Body of pancreas (tissue), 4 donors: ENCODE measurements around the gene CCDC149. TPM values are rescaled to one million over a fixed set of nuclear protein-coding genes. Genes with fewer than 3 reads are reported as not detected.

ENCODE experiments used
- ATAC-seq: fragments of 150-250 bp; one replicate; pipeline ENCODE4 v1.9.1; 2016
- DNase-seq, 4 donors: peaks; one replicate each; pipeline ENCODE4 v3.0.0-alpha.2; 2019
- H3K27ac ChIP-seq, 4 donors: fragments of 200-600 bp; sonication (generic); 1 replicate in 3 of 4; 2 replicates in 1 of 4; pipeline versions ENCODE4 v1.5.1 to v1.6.1; 2016 to 2019; ENCODE audit warnings: mild to moderate bottlenecking in 1 of 4, mixed read lengths in 1 of 4, moderate library complexity in 1 of 4
- H3K27me3 ChIP-seq, 2 donors: fragments of 200-600 bp; sonication (generic); one replicate each; pipeline ENCODE4 v1.6.0; 2016; ENCODE audit warnings: mild to moderate bottlenecking in 1 of 2
- H3K36me3 ChIP-seq, 2 donors: fragments of 200-600 bp; sonication (generic); replicated peaks in 1 of 2; 2 replicates each; pipeline ENCODE4 v1.5.1; 2016; ENCODE audit warnings: low read depth in 2 of 2; ENCODE audit not compliant: insufficient read depth in 1 of 2
- H3K4me1 ChIP-seq: fragments of 200-600 bp; sonication (generic); one replicate; pipeline ENCODE4 v1.6.0; 2016
- H3K4me3 ChIP-seq, 2 donors: fragments of 200-600 bp; sonication (generic); 1 replicate in 1 of 2; 2 replicates in 1 of 2; pipeline ENCODE4 v1.5.1; 2016 to 2019
- H3K9me3 ChIP-seq, 3 donors: fragments of 200-600 bp; sonication (generic); 1 replicate in 2 of 3; 2 replicates in 1 of 3; pipeline ENCODE4 v1.5.1; 2016
- CTCF ChIP-seq, 7 experiments: fragments of 450-650 bp in 4 of 7; fragments of 200-600 bp in 3 of 7; sonication (generic) in 3 of 7; IDR thresholded peaks; one replicate each; pipeline ENCODE4 v1.5.1; 2016 to 2019; ENCODE audit warnings: antibody characterized with exemption in 7 of 7
- POLR2A ChIP-seq, 3 donors: fragments of 450-650 bp; IDR thresholded peaks; one replicate each; pipeline ENCODE4 v1.6.1; 2016; ENCODE audit warnings: antibody characterized with exemption in 3 of 3, mild to moderate bottlenecking in 2 of 3
- WGBS, 2 donors: methylation state at CpG; one replicate each; pipeline ENCODE4 v1.1.5; 2017; 5-methylcytosine and 5-hydroxymethylcytosine counted together
- intact Hi-C: fragments of 100-400 bp; cut with DNase I; formaldehyde crosslinking; loops from one replicate; pipeline ENCODE4 v1.15.1; 2023
- total RNA-seq, 2 donors: library from RNA; depleted of rRNA; stranded (reverse); fragments of >200 nt; gene quantifications; one replicate each; pipeline ENCODE4 v1.1.0, GENCODE V29; 2016

The CCDC149 gene
- total RNA-seq, 2 donors from 2014 or later = 9.6 to 15.0 TPM

- Histone ChIP-seq H3K36me3 (no peaks in the 10 kb centered on the region), H3K27me3 (no peaks in the 10 kb centered on the region), H3K27ac (no peak overlapping the region), H3K4me3 (no peak overlapping the region), H3K9me3 (no peaks in the 10 kb centered on the region), H3K4me1 (no peaks in the 10 kb centered on the region)
- intact Hi-C loops = no loop called here
- 59 to 72% methylated on average over 3 of the region's 3 CpGs for WGBS, 2 donors
- TF ChIP-seq POLR2A (IDR thresholded peaks at IDR 0.05) (no peak), CTCF (IDR thresholded peaks at IDR 0.05) (no peak)
- no peak for ATAC-seq
- no peak for DNase-seq
Measured at GRCh38 chr4:24770032-24770584, 142.7 kb downstream of the CCDC149 start.

- intact Hi-C loops = no loop called here
- DNase-seq = no peak
- Histone ChIP-seq H3K4me1 (no peaks in the 10 kb centered on the region), H3K36me3 (no peaks in the 10 kb centered on the region), H3K9me3 (no peaks in the 10 kb centered on the region), H3K4me3 (no peak overlapping the region), H3K27ac (no peak overlapping the region), H3K27me3 (no peaks in the 10 kb centered on the region)
- no peak for TF ChIP-seq POLR2A (IDR thresholded peaks at IDR 0.05)
- TF ChIP-seq CTCF (IDR thresholded peaks at IDR 0.05) = no peak
- 62 to 80% methylated on average over 2 of the region's 2 CpGs for WGBS, 2 donors
- no peak for ATAC-seq
Measured at GRCh38 chr4:24769571-24769970, 143.3 kb downstream of the CCDC149 start.

GRCh38 chr4:24768604-24769003 lies 144.2 kb downstream of the CCDC149 start:
- Histone ChIP-seq H3K36me3 (no peaks in the 10 kb centered on the region), H3K27me3 (no peaks in the 10 kb centered on the region), H3K27ac (no peak overlapping the region), H3K4me1 (no peaks in the 10 kb centered on the region), H3K9me3 (no peaks in the 10 kb centered on the region), H3K4me3 (no peak overlapping the region)
- ATAC-seq = no peak
- no peak for TF ChIP-seq POLR2A (IDR thresholded peaks at IDR 0.05)
- intact Hi-C loops = no loop called here
- no peak for DNase-seq

GRCh38 chr4:24768006-24768405 lies 144.8 kb downstream of the CCDC149 start:
- ATAC-seq (no peak), DNase-seq (no peak)
- no peaks in the 10 kb centered on the region for H3K27me3 ChIP-seq
- no peak overlapping the region for H3K4me3 ChIP-seq
- no peaks in the 10 kb centered on the region for H3K36me3 ChIP-seq
- H3K9me3 ChIP-seq = no peaks in the 10 kb centered on the region
- TF ChIP-seq CTCF (IDR thresholded peaks at IDR 0.05) (no peak), POLR2A (IDR thresholded peaks at IDR 0.05) (no peak)
- no peaks in the 10 kb centered on the region for H3K4me1 ChIP-seq
- intact Hi-C loops = no loop called here
- 58 to 61% methylated on average over 5 of the region's 5 CpGs for WGBS, 2 donors
- no peak overlapping the region for H3K27ac ChIP-seq

- intact Hi-C loops = no loop called here
- no peak overlapping the region for H3K4me3 ChIP-seq
- H3K4me1 ChIP-seq = no peaks in the 10 kb centered on the region
- no peak for TF ChIP-seq POLR2A (IDR thresholded peaks at IDR 0.05)
- TF ChIP-seq CTCF (IDR thresholded peaks at IDR 0.05) = no peak
- WGBS, 2 donors = 82 to 85% methylated on average over 3 to 4 of the region's 4 CpGs
- DNase-seq (no peak), ATAC-seq (no peak)
- H3K36me3 ChIP-seq = no peaks in the 10 kb centered on the region
- no peak overlapping the region for H3K27ac ChIP-seq
- no peaks in the 10 kb centered on the region for H3K9me3 ChIP-seq
- H3K27me3 ChIP-seq = no peaks in the 10 kb centered on the region
Measured at GRCh38 chr4:24765376-24765988, 147.4 kb downstream of the CCDC149 start.
